ENCODE data around the gene POU3F2.

DNA sequence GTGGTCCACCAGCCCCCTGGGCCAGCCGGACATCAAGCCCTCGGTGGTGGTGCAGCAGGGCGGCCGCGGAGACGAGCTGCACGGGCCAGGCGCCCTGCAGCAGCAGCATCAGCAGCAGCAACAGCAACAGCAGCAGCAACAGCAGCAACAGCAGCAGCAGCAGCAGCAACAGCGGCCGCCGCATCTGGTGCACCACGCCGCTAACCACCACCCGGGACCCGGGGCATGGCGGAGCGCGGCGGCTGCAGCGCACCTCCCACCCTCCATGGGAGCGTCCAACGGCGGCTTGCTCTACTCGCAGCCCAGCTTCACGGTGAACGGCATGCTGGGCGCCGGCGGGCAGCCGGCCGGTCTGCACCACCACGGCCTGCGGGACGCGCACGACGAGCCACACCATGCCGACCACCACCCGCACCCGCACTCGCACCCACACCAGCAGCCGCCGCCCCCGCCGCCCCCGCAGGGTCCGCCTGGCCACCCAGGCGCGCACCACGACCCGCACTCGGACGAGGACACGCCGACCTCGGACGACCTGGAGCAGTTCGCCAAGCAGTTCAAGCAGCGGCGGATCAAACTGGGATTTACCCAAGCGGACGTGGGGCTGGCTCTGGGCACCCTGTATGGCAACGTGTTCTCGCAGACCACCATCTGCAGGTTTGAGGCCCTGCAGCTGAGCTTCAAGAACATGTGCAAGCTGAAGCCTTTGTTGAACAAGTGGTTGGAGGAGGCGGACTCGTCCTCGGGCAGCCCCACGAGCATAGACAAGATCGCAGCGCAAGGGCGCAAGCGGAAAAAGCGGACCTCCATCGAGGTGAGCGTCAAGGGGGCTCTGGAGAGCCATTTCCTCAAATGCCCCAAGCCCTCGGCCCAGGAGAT is 1.0 kb downstream of the POU3F2 start:
- TF ChIP-seq YY1 (tag by site-specific recombination; IDR thresholded peaks at IDR 0.05) (no peak; the same call in 1 of the 2 replicates), ZSCAN16 (tag by site-specific recombination; IDR thresholded peaks at IDR 0.05) (no peak), ZNF654 (tag by site-specific recombination; IDR thresholded peaks at IDR 0.05; ENCODE audit: low read depth) (no peak)
